Measurements from ENCODE around the gene PAPPA2.

GRCh38 chr1:176829261-176829660 is 366.3 kb downstream of the PAPPA2 start:
- TF ChIP-seq POLR2A (IDR thresholded peaks at IDR 0.05; ENCODE audit: low read depth, low read length), result no peak
- no peak for TF ChIP-seq EP300 (IDR thresholded peaks at IDR 0.05; ENCODE audit: borderline replicate concordance in 1 of 2, control insufficient read depth in 1 of 2, low read depth in 2 of 2, low read length in 2 of 2)
- no peak for TF ChIP-seq BHLHE40 (IDR thresholded peaks at IDR 0.05; ENCODE audit: borderline replicate concordance in 1 of 2, low read depth in 2 of 2, low read length in 1 of 2)
- TF ChIP-seq RCOR1 (conservative IDR thresholded peaks at IDR 0.05; ENCODE audit: low read depth, low read length), result no peak
